Sigmoid colon (tissue), 4 donors: ENCODE data around the gene PASD1.

Experiments used
- EP300 ChIP-seq, 4 donors: sonication (generic); formaldehyde crosslinking; IDR thresholded peaks; one replicate each; pipeline ENCODE4 v1.6.1; 2017; ENCODE audit warnings: antibody characterized with exemption in 4 of 4
- POLR2A ChIP-seq, 2 donors: fragments of 450-650 bp; IDR thresholded peaks; one replicate each; pipeline ENCODE4 v1.6.1; 2016; ENCODE audit warnings: antibody characterized with exemption in 2 of 2, mild to moderate bottlenecking in 2 of 2, moderate library complexity in 2 of 2

- TF ChIP-seq POLR2A (IDR thresholded peaks at IDR 0.05) = no peak
- no peak for TF ChIP-seq EP300 (IDR thresholded peaks at IDR 0.05)
These were observed 69.7 kb downstream of the PASD1 start for GRCh38 chrX:151633157-151633556.
